Dermis microvascular lymphatic vessel endothelial cell (primary cell): Measurements from ENCODE around the gene APOBEC3F. TPM values are rescaled to one million over a fixed set of nuclear protein-coding genes. Genes with fewer than 3 reads are reported as not detected.
"Not testable (repeated sequence)": the region's sequence is repeated elsewhere in the genome, so short reads cannot be mapped to it uniquely, and the experiment has no call there.

ENCODE experiments used
- DNase-seq, 2 donors: peaks; one replicate each; pipeline versions ENCODE4 v3.0.0 to v3.0.0-alpha.2; 2010; ENCODE audit warnings: low read depth in 2 of 2
- total RNA-seq: library from RNA; depleted of rRNA; stranded (reverse); fragments of >200 nt; gene quantifications from 2 replicates; pipeline ENCODE4 v1.2.1, GENCODE V29; 2014

The APOBEC3F gene
- total RNA-seq, 1 donor from 2014 or later, result 4.4 TPM

- DNase-seq, result no peak
These were observed 14.0 kb upstream of the APOBEC3F start for GRCh38 chr22:39026509-39027150.

GRCh38 chr22:39027717-39028116 is 12.9 kb upstream of the APOBEC3F start:
- DNase-seq, result no peak

DNA sequence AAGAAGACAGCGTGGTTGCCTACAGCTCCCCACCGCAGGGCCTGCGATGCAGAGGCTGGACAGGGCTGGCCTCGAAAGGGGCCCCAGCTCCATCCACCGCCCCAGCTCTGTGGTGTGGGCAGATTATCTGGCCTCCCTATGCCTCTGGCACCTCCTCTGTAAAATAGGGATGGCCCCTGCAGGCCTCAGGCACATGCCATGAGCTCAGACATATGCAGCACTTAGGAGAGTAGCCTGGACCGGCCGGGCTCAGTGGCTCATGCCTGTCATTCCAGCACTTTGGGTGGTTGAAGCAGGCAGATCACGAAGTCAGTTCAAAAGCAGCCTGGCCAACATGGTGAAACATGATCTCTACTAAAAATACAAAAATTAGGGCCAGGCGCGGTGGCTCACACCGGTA is 12.4 kb upstream of the APOBEC3F start:
- no peak for DNase-seq

GRCh38 chr22:39029227-39029626 is 11.4 kb upstream of the APOBEC3F start:
- no peak for DNase-seq

DNA sequence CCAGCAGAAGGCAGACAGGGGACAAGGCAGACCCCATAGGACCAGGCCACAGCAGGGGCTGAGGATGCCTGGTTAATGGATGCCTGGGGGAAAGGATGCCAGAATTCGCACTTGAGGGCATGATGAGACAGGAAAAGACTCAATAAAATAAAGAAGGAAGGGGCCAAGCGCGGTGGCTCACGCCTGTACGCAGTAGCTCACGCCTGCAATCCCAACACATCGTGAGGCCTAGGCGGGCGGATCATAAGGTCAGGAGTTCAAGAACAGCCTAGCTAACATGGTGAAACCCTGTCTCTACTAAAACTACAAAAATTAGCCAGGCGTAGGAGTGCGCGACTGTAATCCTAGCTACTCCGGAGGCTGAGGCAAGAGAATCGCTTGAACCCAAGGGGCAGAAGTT is 10.0 kb upstream of the APOBEC3F start:
- no peak for DNase-seq

DNA sequence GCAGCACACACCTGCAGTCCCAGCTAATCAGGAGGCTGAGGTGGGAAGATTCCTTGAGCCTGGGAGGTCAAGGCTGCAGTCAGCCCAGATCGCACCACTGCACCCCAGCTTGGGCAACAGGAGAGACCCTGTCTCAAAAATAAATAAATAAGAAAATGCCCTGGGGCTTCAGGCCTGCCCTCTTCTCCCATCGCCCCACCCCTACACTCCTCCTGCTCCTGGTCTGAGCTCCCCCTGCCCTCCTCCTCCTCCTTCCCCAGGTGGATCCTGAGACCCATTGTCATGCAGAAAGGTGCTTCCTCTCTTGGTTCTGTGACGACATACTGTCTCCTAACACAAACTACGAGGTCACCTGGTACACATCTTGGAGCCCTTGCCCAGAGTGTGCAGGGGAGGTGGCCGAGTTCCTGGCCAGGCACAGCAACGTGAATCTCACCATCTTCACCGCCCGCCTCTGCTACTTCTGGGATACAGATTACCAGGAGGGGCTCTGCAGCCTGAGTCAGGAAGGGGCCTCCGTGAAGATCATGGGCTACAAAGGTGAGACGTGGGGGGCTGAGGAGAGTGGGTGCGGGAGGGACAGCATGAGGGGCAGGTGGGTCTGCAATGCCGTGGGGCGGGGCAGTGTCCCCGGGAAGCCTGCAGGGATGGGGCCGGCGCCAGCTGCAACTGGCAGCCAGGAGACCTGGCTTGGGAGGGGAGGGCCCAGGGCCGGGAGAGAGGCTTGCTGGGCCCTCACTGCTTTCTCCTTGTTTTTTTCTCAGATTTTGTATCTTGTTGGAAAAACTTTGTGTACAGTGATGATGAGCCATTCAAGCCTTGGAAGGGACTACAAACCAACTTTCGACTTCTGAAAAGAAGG is 9.0 kb upstream of the APOBEC3F start:
- DNase-seq, result not testable (repeated sequence)

DNA sequence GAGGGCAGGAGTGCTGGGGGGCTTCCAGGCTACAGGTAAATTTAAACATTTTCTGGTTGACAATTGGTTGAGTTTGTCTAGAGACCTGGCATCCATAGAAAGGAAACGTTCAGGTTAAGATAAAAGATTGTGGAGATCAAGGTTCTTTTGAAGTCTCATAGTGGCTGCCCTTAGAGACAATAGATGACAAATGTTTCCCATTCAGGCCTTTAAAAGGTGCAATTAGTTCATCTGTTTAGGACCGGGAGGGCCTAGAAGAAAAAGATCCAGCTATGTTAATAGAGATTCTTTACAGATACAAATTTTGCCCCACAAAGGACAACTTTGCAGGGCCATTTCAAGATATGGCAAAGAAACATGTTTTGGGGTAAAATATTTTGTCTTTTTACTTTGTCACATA is 3.6 kb upstream of the APOBEC3F start:
- not testable (repeated sequence) for DNase-seq

DNA sequence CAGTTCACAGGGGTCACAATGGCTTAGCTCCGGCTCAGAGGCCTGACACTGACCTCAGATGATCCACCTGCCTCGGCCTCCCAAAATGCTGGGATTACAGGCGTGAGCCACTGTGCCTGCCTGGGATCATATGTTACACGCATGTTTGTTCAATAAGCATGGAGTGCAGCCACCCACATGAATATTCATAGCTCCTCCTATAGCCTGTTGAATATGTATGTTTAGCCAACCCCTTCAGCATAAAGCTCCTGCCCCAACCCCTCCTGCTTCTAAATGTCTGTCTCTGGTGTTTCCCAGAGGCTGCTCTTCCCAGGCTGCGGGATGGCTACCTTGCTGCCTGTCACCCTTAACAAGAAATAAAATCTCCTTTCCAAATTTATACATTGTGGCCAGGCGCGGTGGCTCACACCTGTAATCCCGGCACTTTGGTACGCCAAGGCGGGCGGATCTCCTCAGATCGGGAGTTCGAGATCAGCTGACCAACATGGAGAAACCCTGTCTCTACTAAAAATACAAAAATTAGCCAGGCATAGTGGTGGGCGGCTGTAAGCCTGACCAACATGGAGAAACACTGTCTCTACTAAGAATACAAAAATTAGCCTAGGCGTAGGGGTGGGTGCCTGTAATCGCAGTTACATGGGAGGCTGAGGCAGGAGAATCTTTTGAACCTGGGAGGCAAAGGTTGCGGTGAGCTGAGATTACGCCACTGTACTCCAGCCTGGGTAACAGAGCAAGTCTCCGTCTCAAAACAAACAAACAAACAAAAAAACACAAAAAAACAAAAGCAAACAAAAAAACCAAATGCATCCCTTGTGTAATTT is 1.1 kb upstream of the APOBEC3F start:
- no peak for DNase-seq

DNA sequence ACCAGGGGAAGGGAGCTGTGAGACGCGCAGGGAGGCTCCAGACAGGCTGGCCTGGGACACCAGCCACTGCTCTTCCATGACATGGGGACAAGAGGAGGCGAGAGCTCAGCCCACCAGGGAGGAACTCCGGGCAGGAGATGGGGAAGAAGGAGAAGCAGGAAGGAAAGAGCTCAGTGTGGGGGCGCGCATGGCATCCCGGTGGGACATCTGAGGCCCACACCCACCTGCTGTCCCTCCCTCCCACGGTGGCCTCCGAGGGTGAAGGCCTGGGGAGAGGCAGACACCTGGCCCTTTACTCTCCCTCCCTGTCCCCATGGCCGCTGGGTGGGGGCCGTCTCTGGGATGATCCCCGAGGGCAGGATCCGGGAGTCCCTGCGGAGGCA is 518 bp upstream of the APOBEC3F start:
- not testable (repeated sequence) for DNase-seq

GRCh38 chr22:39041908-39042307 is 1.2 kb downstream of the APOBEC3F start:
- DNase-seq, result no peak

GRCh38 chr22:39043063-39043462 is 2.4 kb downstream of the APOBEC3F start:
- not testable (repeated sequence) for DNase-seq

GRCh38 chr22:39045136-39045535 is 4.5 kb downstream of the APOBEC3F start:
- not testable (repeated sequence) for DNase-seq

DNA sequence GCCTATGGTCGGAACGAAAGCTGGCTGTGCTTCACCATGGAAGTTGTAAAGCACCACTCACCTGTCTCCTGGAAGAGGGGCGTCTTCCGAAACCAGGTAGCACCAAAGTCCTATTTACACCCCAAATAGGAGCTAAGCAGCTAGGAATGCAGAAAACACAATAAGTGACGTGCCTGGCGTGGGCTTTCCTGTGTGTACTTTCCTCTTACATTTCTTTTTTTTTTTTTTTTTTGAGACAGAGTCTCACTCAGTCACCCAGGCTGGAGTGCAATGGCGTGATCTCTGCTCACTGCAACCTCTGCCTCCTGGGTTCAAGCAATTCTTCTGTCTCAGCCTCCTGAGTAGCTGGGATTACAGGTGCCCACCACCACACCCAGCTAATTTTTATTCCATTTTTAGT is 8.8 kb downstream of the APOBEC3F start:
- DNase-seq, result not testable (repeated sequence)

DNA sequence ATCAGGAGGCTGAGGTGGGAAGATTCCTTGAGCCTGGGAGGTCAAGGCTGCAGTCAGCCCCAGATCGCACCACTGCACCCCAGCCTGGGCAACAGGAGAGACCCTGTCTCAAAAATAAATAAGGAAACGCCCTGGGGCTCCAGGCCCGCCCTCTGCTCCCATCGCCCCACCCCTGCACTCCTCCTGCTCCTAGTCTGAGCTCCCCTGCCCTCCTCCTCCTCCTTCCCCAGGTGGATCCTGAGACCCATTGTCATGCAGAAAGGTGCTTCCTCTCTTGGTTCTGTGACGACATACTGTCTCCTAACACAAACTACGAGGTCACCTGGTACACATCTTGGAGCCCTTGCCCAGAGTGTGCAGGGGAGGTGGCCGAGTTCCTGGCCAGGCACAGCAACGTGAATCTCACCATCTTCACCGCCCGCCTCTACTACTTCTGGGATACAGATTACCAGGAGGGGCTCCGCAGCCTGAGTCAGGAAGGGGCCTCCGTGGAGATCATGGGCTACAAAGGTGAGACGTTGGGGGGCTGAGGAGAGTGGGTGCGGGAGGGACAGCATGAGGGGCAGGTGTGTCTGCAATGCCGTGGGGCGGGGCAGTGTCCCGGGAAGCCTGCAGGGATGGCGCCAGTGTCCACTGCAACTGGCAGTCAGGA is 11.3 kb downstream of the APOBEC3F start:
- not testable (repeated sequence) for DNase-seq

- no peak for DNase-seq
These were observed 15.0 kb downstream of the APOBEC3F start for GRCh38 chr22:39055658-39056057.

GRCh38 chr22:39061290-39061689 is 20.6 kb downstream of the APOBEC3F start:
- not testable (repeated sequence) for DNase-seq

DNA sequence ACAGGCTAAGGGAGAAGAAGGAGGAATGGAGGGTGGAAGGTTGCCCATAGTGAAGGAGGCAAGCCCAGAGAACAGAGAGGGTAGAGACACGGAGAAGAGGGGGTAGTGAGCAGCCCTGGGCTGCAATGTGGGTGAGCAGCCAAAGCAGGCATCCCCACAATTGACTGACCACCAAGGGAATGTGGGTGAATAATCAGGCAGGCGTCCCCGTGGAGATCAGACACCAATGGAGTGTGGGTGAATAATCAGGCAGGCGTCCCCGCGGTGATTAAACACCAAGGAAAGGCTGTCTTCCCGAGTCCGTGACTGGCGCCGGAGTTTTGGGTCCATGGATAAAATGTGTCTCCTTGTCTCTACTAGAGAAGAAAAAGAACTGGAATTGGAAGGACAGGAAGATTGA is 21.3 kb downstream of the APOBEC3F start:
- DNase-seq, result not testable (repeated sequence)

DNA sequence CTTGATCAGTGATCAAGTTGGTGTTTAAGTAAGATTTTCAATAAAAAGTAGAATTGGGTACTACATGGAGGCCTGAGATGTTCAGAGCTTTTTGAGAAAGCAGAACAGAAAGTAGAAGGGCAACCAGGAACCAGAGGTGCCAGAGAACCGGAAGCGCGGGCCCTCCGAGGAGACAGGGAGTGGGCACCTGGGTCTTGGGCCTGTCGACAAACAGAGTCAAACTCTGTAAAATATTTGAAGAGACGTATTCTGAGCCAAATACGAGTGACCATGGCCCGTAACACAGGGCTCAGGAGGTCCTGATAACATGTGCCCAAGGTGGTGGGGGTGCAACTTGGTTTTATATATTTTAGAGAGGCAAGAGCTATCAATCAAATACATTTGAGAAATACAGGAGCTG is 23.2 kb downstream of the APOBEC3F start:
- not testable (repeated sequence) for DNase-seq

- DNase-seq, result not testable (repeated sequence)
These were observed 26.0 kb downstream of the APOBEC3F start for GRCh38 chr22:39066442-39067276.

DNA sequence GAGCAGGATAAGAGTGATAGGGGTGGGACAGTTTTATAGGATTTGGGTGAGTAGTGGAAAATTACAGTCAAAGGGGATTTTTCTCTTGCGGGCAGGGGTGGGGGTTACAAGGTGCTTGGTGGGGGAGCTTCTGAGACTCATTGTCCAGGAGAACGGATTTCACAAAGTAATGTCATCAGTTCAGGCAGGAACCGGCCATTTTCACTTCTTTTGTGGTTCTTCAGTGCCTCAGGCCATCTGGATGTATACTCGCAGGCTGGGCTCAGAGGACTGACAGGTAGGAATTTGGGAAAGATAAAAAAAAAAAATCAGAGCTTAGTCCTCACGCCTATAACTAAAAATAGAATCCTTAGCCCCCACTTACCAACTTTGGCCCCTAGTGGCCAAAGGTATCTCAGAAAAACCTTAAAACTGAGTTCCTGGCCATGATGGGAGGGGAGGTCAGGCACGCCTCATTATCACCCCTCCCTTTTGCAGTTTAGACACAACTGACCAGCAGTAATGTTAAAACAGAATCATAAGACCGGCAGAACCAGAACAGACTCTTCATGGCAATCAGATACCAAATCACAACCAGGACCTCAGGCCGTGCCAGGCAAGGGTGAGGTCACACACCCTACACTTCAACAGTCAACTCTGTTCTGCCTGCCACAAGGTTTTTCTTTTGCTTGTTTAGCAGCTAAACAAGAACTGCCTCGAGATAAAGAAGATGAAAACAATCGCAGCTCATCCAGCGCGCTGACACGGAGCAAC is 27.5 kb downstream of the APOBEC3F start:
- DNase-seq, result no peak
